WERI-Rb-1 (cell line): ENCODE data around the gene ABCC10.
"Not testable (repeated sequence)": the region's sequence is repeated elsewhere in the genome, so short reads cannot be mapped to it uniquely, and the experiment has no call there.

Experiments used
- DNase-seq: peaks from one replicate; pipeline ENCODE4 v3.0.0-alpha.2; 2020
- H3K27ac ChIP-seq: fragments of 250-450 bp; sonication (Bioruptor Pico); 2 replicates; pipeline ENCODE4 v1.5.1; 2020; ENCODE audit warnings: mild to moderate bottlenecking, moderate library complexity
- H3K27me3 ChIP-seq: fragments of 250-450 bp; sonication (Bioruptor Pico); 2 replicates; pipeline ENCODE4 v1.5.1; 2021; ENCODE audit warnings: mild to moderate bottlenecking, low read depth, moderate library complexity; ENCODE audit not compliant: insufficient read depth, severe bottlenecking
- H3K36me3 ChIP-seq: fragments of 250-450 bp; sonication (Bioruptor Pico); 2 replicates; pipeline ENCODE4 v1.5.1; 2020; ENCODE audit warnings: mild to moderate bottlenecking, moderate library complexity
- H3K4me3 ChIP-seq: 2 replicates; pipeline ENCODE4 v1.5.1; 2011; ENCODE audit warnings: low read depth, mild to moderate bottlenecking, control low read depth, low read length
- H3K9me3 ChIP-seq: fragments of 250-450 bp; sonication (Bioruptor Pico); 2 replicates; pipeline ENCODE4 v1.5.1; 2021; ENCODE audit warnings: mild to moderate bottlenecking, moderate library complexity; ENCODE audit not compliant: severe bottlenecking
- TF ChIP-seq, protein P1 (sequence below): IDR thresholded peaks from 2 replicates; pipeline ENCODE4 v1.5.1; 2011; ENCODE audit warnings: low read depth, mild to moderate bottlenecking, control low read depth, inconsistent platforms, low read length

ABCC10 gene

DNA sequence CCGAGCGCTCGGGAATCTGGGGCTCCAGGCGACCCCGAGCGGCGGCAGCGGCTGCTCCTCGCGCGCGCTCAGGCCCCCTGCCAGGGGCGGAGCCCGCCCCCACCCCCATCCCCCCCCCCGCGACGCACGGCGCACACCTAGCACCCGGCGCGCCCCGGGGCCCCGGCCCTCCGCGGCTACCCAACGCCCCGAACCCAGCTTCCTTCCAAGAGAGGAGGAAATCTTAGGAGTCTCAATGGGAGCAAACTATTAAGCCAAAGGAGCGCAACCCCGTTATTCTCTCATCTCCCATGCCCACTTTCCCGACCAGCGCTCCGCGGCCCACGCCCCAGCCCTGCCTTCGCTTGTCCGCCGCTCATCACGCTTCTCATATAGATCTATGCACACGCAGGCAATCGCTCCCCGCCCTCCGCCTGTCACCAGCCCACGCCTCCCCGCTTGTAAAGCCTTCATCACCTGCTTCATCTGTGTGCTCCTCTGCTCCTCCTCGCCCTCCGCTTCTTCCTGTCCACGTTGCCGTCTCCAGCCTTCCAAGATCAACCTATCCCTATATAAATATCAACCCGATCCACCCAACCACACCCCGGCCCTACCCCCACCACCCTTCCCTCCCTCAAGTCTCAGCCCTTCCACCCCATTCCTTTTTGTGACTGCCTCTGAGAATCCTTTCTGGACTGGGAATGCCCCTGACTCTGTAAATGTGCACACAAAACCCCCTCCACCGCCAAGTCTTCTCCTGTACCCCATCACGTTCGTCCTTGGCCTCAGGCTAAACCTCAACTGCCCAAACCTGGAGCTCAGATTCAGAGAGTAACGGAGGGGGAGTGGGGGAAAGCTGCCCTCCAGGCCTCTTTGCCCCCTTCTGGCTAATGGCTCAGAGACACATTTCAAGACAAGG lies 28.4 kb downstream of the ABCC10 start, which contains the start of gene DLK2:
Gene DLK2, minus strand, starts transcription at position 18 of the 898 bp plus-strand sequence. CDS start 723 bp downstream, outside the sequence.
- Histone ChIP-seq H3K4me3 (peak within 1 kb of the TSS; percentile 74), H3K27ac (peak within 1 kb of the TSS; percentile 12; the same call in 1 of the 2 replicates)

DNA sequence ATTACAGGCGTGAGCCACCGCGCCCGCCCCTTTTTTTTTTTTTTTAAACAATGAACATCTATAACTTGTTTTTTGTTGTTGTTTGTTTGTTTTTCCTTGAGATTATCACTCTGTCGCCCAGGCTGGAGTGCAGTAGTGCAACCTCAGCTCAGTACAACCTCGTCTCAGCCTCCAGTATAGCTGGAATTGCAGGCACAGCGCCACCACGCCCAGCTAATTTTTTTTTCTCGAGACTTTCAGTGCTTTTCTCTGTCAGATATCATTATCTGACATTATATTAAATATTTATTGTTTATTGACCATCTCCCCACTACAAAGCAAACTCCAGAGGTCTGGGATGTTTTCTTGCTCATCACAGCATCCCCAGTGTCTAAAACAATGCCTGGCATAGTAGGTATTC lies 30.3 kb downstream of the ABCC10 start:
- TF ChIP-seq, protein P1, sequence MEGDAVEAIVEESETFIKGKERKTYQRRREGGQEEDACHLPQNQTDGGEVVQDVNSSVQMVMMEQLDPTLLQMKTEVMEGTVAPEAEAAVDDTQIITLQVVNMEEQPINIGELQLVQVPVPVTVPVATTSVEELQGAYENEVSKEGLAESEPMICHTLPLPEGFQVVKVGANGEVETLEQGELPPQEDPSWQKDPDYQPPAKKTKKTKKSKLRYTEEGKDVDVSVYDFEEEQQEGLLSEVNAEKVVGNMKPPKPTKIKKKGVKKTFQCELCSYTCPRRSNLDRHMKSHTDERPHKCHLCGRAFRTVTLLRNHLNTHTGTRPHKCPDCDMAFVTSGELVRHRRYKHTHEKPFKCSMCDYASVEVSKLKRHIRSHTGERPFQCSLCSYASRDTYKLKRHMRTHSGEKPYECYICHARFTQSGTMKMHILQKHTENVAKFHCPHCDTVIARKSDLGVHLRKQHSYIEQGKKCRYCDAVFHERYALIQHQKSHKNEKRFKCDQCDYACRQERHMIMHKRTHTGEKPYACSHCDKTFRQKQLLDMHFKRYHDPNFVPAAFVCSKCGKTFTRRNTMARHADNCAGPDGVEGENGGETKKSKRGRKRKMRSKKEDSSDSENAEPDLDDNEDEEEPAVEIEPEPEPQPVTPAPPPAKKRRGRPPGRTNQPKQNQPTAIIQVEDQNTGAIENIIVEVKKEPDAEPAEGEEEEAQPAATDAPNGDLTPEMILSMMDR: no peak
- Histone ChIP-seq H3K36me3 (peaks cover 9% of the 10 kb centered on the region), H3K27ac (no peak overlapping the region), H3K4me3 (no peak overlapping the region), H3K9me3 (no peaks in the 10 kb centered on the region), H3K27me3 (no peaks in the 10 kb centered on the region)
- DNase-seq: no peak

More for the DNA sequence above, 28.4 kb downstream of the ABCC10 start, which contains the start of gene DLK2:
- DNase-seq: peak; percentile 75
- Histone ChIP-seq H3K27me3 (no peaks in the 10 kb centered on the region), H3K36me3 (peaks cover 25% of the 10 kb centered on the region), H3K9me3 (no peaks in the 10 kb centered on the region)
- TF ChIP-seq, protein P1: 0 out of 2 replicates have a peak, but pooled peaks have one; percentile 11

DNA sequence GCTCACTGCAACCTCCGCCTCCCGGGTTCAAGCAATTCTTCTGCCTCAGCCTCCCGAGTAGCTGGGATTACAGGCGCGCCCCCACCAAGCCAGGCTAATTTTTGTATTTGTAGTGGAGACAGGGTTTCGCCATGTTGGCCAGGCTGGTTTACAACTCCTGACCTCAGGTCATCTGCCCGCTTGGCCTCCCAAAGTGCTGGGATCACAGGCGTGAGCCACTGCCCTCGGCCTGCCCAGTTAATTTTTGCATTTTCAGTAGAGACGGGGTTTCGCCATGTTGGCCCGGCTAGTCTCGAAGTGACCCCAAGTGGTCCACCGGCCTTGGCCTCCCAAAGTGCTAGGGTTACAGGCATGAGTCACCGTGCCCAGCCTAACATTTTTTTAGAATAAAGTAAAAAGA lies 30.8 kb downstream of the ABCC10 start:
- not testable (repeated sequence) for DNase-seq, H3K27me3 ChIP-seq, H3K9me3 ChIP-seq, H3K36me3 ChIP-seq, H3K27ac ChIP-seq, H3K4me3 ChIP-seq

DNA sequence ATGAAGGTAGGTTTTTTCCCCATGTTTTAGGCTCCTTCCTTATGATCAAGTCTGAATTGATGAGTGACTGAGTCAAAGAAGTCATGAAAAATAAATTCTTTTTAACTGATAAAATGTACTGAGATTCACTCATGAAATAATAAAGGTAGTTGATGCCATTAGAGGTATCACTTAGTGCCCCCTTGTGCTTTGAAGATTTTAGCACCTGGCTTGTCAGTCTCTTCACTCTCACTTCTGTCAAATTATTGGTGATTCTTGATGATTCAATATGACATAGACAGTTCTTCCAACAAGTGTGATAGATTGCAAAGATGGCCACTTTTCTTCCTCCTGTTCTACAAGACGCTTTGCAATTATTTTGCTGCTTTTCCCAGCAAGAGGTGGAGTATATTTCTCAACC lies 32.2 kb downstream of the ABCC10 start:
- H3K36me3 ChIP-seq: no peaks in the 10 kb centered on the region
- no peaks in the 10 kb centered on the region for H3K27me3 ChIP-seq
- no peak for DNase-seq
- TF ChIP-seq, protein P1: no peak
- H3K27ac ChIP-seq: no peak overlapping the region
- H3K9me3 ChIP-seq: no peaks in the 10 kb centered on the region
- H3K4me3 ChIP-seq: no peak overlapping the region

DNA sequence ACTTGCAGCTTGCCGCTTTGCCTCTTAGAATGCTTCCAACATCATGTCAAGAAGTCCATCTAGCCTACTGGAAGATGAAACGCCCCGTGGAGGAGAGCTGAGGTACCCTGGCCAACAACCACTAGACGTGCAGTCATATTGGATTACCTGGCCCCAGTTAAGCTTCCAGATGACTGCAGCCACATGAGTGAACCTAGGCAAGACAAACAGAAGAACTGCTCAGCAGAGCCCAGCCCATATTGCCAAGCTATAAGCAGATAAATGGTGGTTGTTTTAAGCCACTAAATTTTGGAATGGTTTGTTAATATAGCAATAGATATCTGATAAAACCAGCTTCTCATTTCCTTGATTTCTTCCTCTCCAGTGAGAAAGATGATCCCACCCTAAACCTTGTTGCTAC lies 32.7 kb downstream of the ABCC10 start:
- Histone ChIP-seq H3K9me3 (no peaks in the 10 kb centered on the region), H3K36me3 (no peaks in the 10 kb centered on the region), H3K27me3 (no peaks in the 10 kb centered on the region), H3K27ac (no peak overlapping the region), H3K4me3 (no peak overlapping the region)
- TF ChIP-seq, protein P1: no peak
- DNase-seq: no peak

DNA sequence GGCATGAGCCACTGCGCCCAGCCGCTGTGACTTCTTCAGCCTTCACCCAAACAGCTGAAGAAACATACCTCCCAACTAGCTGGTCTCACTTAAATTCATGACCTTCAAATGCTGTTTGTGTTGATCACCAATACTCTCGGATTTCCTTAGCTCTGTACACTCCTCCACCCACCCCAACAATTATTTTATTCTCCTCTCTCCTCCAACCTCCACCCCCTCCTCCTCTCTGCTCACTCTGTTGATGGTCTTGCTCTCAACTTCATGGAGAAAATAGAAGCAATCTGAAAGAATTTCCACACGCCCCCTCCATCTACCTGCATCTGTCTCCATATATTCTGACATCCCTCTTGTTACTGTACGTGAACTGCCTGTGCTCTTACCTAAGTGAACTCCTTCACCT lies 34.6 kb downstream of the ABCC10 start:
- Histone ChIP-seq H3K4me3 (no peak overlapping the region), H3K27ac (no peak overlapping the region), H3K9me3 (no peaks in the 10 kb centered on the region), H3K27me3 (no peaks in the 10 kb centered on the region), H3K36me3 (no peaks in the 10 kb centered on the region)
- no peak for DNase-seq
- TF ChIP-seq, protein P1: no peak
